ENCODE measurements around the gene SLC1A3. TPM values are rescaled to one million over a fixed set of nuclear protein-coding genes. Genes with fewer than 3 reads are reported as not detected.

The SLC1A3 gene
- total and polyA plus RNA-seq, 2 of the 4 experiments (the other 2 are of a cell fraction), result 0.27 to 1.3 TPM

DNA sequence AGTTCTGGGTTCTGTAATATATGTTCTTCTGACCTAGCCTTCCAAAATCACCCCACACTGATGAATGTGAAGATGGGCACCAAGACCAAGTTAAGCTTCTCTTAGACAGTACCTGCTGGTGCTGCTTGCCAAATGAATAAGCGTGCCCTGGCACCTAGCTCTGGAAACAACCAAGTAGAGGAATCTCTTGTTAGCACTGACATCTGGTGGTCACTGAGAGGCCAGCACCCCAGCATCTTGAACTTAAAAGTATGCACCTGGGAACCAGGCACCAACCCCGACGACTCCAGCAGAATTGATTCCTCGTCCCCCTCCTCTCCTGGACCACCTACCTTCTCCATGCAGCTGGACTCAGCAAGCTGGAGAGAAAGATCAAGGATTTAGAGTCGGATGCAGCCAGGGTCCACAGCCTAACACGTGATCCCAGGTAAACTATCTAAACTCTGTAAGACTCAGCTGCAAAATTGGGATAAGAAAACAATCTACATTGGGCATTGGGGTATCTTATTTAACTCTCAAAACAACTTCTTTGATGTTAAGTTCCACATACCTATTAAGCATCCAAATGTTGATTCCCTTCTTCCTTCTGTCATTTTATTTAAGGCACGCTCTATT is 89.8 kb downstream of the SLC1A3 start:
- Histone ChIP-seq H3K27ac (ENCODE audit: insufficient read depth, low read length) (no peak overlapping the region), H3K56ac (ENCODE audit: extremely low read depth, insufficient read depth, low read length) (no peak overlapping the region), H3K23ac (ENCODE audit: low read depth, low read length) (no peak overlapping the region), H3K27me3 (ENCODE audit: control insufficient read depth, insufficient read depth, low read length) (peaks cover 17% of the 10 kb centered on the region), H4K5ac (ENCODE audit: low read depth, low read length) (no peak overlapping the region), H2BK120ac (ENCODE audit: low read depth, low read length) (no peak overlapping the region), H3K36me3 (ENCODE audit: control insufficient read depth, insufficient read depth, low read length) (no peaks in the 10 kb centered on the region), H2AK5ac (ENCODE audit: low read depth, low read length) (no peak overlapping the region), H2BK20ac (ENCODE audit: low read depth, low read length) (no peak overlapping the region), H3K9ac (ENCODE audit: low read depth, low read length) (no peak overlapping the region), H3K4me2 (ENCODE audit: low read depth, low read length) (no peak overlapping the region), H4K91ac (ENCODE audit: insufficient read depth, low read depth, low read length) (no peak overlapping the region), H3K18ac (ENCODE audit: low read depth, low read length) (no peak overlapping the region), H3K9me1 (ENCODE audit: insufficient read depth, low read length) (no peaks in the 10 kb centered on the region), H3K4ac (ENCODE audit: low read depth, low read length) (no peak overlapping the region), H3K4me1 (ENCODE audit: control insufficient read depth, insufficient read depth, low read length) (peaks cover 2% of the 10 kb centered on the region; the same call in 1 of the 2 replicates), H3K14ac (replicated peaks; ENCODE audit: low read depth, low read length) (no peak overlapping the region), H2BK15ac (ENCODE audit: low read depth, low read length) (no peak overlapping the region), H3K4me3 (ENCODE audit: insufficient read depth, low read depth, low read length) (no peak overlapping the region), H2BK5ac (ENCODE audit: low read depth, low read length, poor library complexity, severe bottlenecking) (no peak overlapping the region), H4K20me1 (ENCODE audit: insufficient read depth, low read length) (no peaks in the 10 kb centered on the region), H3K9me3 (ENCODE audit: control insufficient read depth, insufficient read depth, low read length) (no peaks in the 10 kb centered on the region), H2AK9ac (replicated peaks; ENCODE audit: low read depth, low read length, poor library complexity) (no peak overlapping the region), H4K8ac (ENCODE audit: low read depth in 2 of 2, low read length in 2 of 2) (no peak overlapping the region), H2AFZ (replicated peaks; ENCODE audit: low read length, poor library complexity) (peak overlapping the region; percentile 63), H3K79me1 (ENCODE audit: low read depth in 1 of 2, low read length in 2 of 2) (no peaks in the 10 kb centered on the region)
- no peak for TF ChIP-seq RCOR1 (IDR thresholded peaks at IDR 0.05; ENCODE audit: insufficient replicate concordance, low read length)
- TF ChIP-seq CHD1 (IDR thresholded peaks at IDR 0.05; ENCODE audit: low read depth, low read length), result no peak
- no peak for TF ChIP-seq CEBPB (IDR thresholded peaks at IDR 0.05; ENCODE audit: low read depth, low read length)
- TF ChIP-seq MAFK (IDR thresholded peaks at IDR 0.05; ENCODE audit: low read depth, low read length), result no peak
- TF ChIP-seq, protein P1, sequence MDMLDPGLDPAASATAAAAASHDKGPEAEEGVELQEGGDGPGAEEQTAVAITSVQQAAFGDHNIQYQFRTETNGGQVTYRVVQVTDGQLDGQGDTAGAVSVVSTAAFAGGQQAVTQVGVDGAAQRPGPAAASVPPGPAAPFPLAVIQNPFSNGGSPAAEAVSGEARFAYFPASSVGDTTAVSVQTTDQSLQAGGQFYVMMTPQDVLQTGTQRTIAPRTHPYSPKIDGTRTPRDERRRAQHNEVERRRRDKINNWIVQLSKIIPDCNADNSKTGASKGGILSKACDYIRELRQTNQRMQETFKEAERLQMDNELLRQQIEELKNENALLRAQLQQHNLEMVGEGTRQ (IDR thresholded peaks at IDR 0.05; ENCODE audit: low read depth, low read length), result no peak
- no peak for TF ChIP-seq FOS (IDR thresholded peaks at IDR 0.05; ENCODE audit: low read depth, low read length)
- peak; percentile 68 for TF ChIP-seq RAD21 (IDR thresholded peaks at IDR 0.05; ENCODE audit: low read length)
- TF ChIP-seq MXI1 (IDR thresholded peaks at IDR 0.05; ENCODE audit: borderline replicate concordance, low read depth, low read length), result no peak
- TF ChIP-seq CTCF (conservative IDR thresholded peaks at IDR 0.05; ENCODE audit: low read depth, low read length), result peak; percentile 70
- TF ChIP-seq SMC3 (IDR thresholded peaks at IDR 0.05; ENCODE audit: low read depth, low read length), result peak; percentile 61
- no peak for TF ChIP-seq MAZ (IDR thresholded peaks at IDR 0.05; ENCODE audit: borderline replicate concordance, low read depth, low read length)
- POLR2A ChIA-PET (ENCODE audit: unreplicated experiment), result no interaction called here
- peak; percentile 61 for DNase-seq
- ATAC-seq (ENCODE audit: low read depth), result peak; percentile 65
- 11% methylated on average over 1 of the region's 7 CpGs; no CpG with 5 or more reads in 1 of the 2 experiments for WGBS, 2 experiments (ENCODE audit: extremely low coverage in 2 of 2, insufficient read length in 1 of 2)
- CTCF ChIA-PET, result interaction anchor here (0.6 to 1.8 kb wide), 13 partner anchors 20 to 1574 kb away, joined by 3 to 10 read pairs (median 4); partner anchors contain the start of gene RANBP3L
- in situ Hi-C loops (cut with MboI; ENCODE audit: low sequenced_read_pairs), result loop anchor here (10.0 kb wide), 2 partner anchors 191 to 431 kb away; no protein-coding TSS in a partner anchor
- no TSS peak for BruUV-seq (replicated peaks)
- intact Hi-C loops (cut with micrococcal nuclease), result loop anchor here (1.0 to 10.0 kb wide), 4 partner anchors 282 to 621 kb away; partner anchors contain the start of gene RANBP3L
- dilution Hi-C loops (cut with HindIII; ENCODE audit: low sequenced_read_pairs, unreplicated experiment), result no loop called here
